Kidney (tissue), 14 donors: Measurements from ENCODE around the gene FOXN3. TPM values are rescaled to one million over a fixed set of nuclear protein-coding genes. Genes with fewer than 3 reads are reported as not detected.

Experiments used
- DNase-seq, 5 donors: peaks; one replicate each; pipeline ENCODE4 v3.0.0-alpha.2; 2013 to 2020
- FAIRE-seq: peaks from 2 replicates; lab custom pipeline; 2012; peaks lifted over from hg19 to GRCh38; lab: Jason Lieb, UNC
- H3K27ac ChIP-seq, 2 donors: one replicate each; pipeline ENCODE4 v1.7.0; 2013; ENCODE audit warnings: low read depth in 2 of 2, low read length in 2 of 2, inconsistent platforms in 1 of 2
- H3K27me3 ChIP-seq: one replicate; pipeline ENCODE4 v1.7.1; 2013; ENCODE audit warnings: low read length, inconsistent platforms; ENCODE audit not compliant: control insufficient read depth, insufficient read depth
- H3K36me3 ChIP-seq, 3 donors: one replicate each; pipeline versions ENCODE4 v1.7.0 to v1.7.1; 2013; ENCODE audit warnings: low read length in 3 of 3, control low read depth in 1 of 3, inconsistent platforms in 1 of 3; ENCODE audit not compliant: insufficient read depth in 3 of 3, control insufficient read depth in 2 of 3
- H3K4me1 ChIP-seq, 3 donors: one replicate each; pipeline versions ENCODE4 v1.7.0 to v1.7.1; 2013; ENCODE audit warnings: low read length in 3 of 3, inconsistent platforms in 1 of 3, low read depth in 1 of 3; ENCODE audit not compliant: control insufficient read depth in 2 of 3, insufficient read depth in 2 of 3
- H3K4me3 ChIP-seq, 3 donors: one replicate each; pipeline versions ENCODE4 v1.7.0 to v1.8.1; 2013; ENCODE audit warnings: low read length in 3 of 3, control low read depth in 1 of 3, inconsistent platforms in 1 of 3
- H3K9ac ChIP-seq, 3 donors: one replicate each; pipeline versions ENCODE4 v1.7.0 to v1.7.1; 2013; ENCODE audit warnings: low read length in 3 of 3, control low read depth in 1 of 3, inconsistent platforms in 1 of 3
- H3K9me3 ChIP-seq, 3 donors: one replicate each; pipeline versions ENCODE4 v1.7.0 to v1.7.1; 2013; ENCODE audit warnings: low read length in 3 of 3, control low read depth in 1 of 3, inconsistent platforms in 1 of 3; ENCODE audit not compliant: control insufficient read depth in 2 of 3, insufficient read depth in 1 of 3
- intact Hi-C: fragments of 100-400 bp; cut with DNase I; formaldehyde crosslinking; loops from one replicate; pipeline ENCODE4 v1.11.1; 2022
- polyA plus RNA-seq: library from polyadenylated mRNA; stranded (reverse); fragments of 350-450 nt; fragmentation: Illumina TruSeq; extraction: RNeasy Lipid Tissue Mini Kit (QIAGEN cat#74804); gene quantifications from one replicate; pipeline ENCODE4 v1.2.3, GENCODE V29; 2014; ENCODE audit warnings: low read depth, low replicate concordance; ENCODE audit not compliant: insufficient read depth
- total RNA-seq: library from RNA; stranded (reverse); fragmentation: NEBNext Ultra II Directional; extraction: Animal tissue kit (Norgen Biotek cat#: 25700); gene quantifications from one replicate; pipeline ENCODE4 v1.2.1, GENCODE V29; 2021
- TF ChIP-seq, protein P1 (sequence below): IDR thresholded peaks from 3 replicates; pipeline ENCODE4 v1.5.1; 2012; ENCODE audit warnings: mild to moderate bottlenecking, moderate library complexity, borderline replicate concordance; ENCODE audit not compliant: insufficient read depth; ENCODE audit errors: extremely low read depth
- donor health status: control.
- donor health status: control.
- donor health status: control.
- donor health status: control.
- donor health status: control.
- donor health status: DM: yes; HTN: yes; CAD: no.
- donor health status: Normal renal cell carcinoma (clear cell type).

The FOXN3 gene
- total and polyA plus RNA-seq, 2 donors from 2014 or later = 6.4 to 50.1 TPM

GRCh38 chr14:89378119-89378518 is 38.9 kb downstream of the FOXN3 start:
- no peak overlapping the region for H3K27ac ChIP-seq
- H3K4me1 ChIP-seq = no peaks in the 10 kb centered on the region
- H3K9ac ChIP-seq = no peak overlapping the region
- H3K4me3 ChIP-seq = no peak overlapping the region
- H3K27me3 ChIP-seq = no peaks in the 10 kb centered on the region
- no peaks in the 10 kb centered on the region for H3K36me3 ChIP-seq
- TF ChIP-seq, protein P1, sequence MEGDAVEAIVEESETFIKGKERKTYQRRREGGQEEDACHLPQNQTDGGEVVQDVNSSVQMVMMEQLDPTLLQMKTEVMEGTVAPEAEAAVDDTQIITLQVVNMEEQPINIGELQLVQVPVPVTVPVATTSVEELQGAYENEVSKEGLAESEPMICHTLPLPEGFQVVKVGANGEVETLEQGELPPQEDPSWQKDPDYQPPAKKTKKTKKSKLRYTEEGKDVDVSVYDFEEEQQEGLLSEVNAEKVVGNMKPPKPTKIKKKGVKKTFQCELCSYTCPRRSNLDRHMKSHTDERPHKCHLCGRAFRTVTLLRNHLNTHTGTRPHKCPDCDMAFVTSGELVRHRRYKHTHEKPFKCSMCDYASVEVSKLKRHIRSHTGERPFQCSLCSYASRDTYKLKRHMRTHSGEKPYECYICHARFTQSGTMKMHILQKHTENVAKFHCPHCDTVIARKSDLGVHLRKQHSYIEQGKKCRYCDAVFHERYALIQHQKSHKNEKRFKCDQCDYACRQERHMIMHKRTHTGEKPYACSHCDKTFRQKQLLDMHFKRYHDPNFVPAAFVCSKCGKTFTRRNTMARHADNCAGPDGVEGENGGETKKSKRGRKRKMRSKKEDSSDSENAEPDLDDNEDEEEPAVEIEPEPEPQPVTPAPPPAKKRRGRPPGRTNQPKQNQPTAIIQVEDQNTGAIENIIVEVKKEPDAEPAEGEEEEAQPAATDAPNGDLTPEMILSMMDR = no peak
- intact Hi-C loops = no loop called here
- no peaks in the 10 kb centered on the region for H3K9me3 ChIP-seq
- DNase-seq (no peak), FAIRE-seq (no peak)

DNA sequence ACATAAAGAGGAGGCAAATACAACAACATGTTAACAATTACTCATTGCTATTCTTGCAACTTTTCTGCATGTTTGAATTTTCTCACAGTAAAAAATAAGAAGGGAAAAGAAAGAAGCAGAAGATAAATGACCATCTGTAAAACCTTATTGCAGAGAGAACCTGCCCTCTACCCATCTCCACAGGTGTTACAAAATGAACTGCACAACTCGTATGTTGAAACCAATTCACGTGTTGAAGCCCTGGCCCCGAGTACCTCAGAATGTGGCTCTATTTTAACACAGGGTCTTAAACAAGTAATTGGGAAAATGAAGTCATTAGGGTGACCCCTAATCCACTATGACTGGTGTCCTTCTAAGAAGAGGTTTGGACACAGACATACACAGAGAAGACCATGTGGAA is 39.5 kb downstream of the FOXN3 start:
- Histone ChIP-seq H3K27ac (no peak overlapping the region), H3K4me3 (no peak overlapping the region), H3K9ac (no peak overlapping the region), H3K4me1 (no peaks in the 10 kb centered on the region), H3K36me3 (no peaks in the 10 kb centered on the region), H3K27me3 (no peaks in the 10 kb centered on the region), H3K9me3 (no peaks in the 10 kb centered on the region)
- intact Hi-C loops = no loop called here
- TF ChIP-seq, protein P1 = no peak
- FAIRE-seq = no peak
- no peak for DNase-seq

- H3K27me3 ChIP-seq = no peaks in the 10 kb centered on the region
- TF ChIP-seq, protein P1 = no peak
- peaks cover 0 to 4% (median 0%) of the 10 kb centered on the region in 3 donors for H3K4me1 ChIP-seq
- no peaks in the 10 kb centered on the region for H3K9me3 ChIP-seq
- no peaks in the 10 kb centered on the region for H3K36me3 ChIP-seq
- DNase-seq (no peak), FAIRE-seq (no peak)
- H3K4me3 ChIP-seq = no peak overlapping the region
- H3K9ac ChIP-seq = no peak overlapping the region
- intact Hi-C loops = no loop called here
- H3K27ac ChIP-seq = no peak overlapping the region
Measured at GRCh38 chr14:89374908-89375307, 42.1 kb downstream of the FOXN3 start.

DNA sequence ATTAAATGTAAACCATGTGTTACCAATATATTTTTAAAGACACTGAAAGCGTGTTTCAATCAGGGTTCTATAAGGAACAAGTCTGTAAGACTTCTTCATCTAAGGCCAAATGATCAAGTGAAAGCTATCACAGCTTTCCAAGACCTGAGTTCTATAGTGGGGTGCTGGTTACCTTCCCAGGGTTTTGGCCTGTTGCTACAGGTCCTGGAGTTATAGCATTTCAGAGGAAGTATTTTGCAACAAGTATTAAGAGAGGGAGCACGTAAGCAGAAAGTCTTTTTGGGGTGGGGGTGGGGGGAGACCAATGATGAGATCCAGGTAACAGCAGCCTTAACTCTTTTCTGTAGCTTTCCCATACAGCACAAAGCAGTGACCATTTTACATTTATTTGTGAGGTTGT is 43.8 kb downstream of the FOXN3 start:
- no peak overlapping the region for H3K27ac ChIP-seq
- no peak overlapping the region for H3K9ac ChIP-seq
- intact Hi-C loops = no loop called here
- no peak overlapping the region for H3K4me3 ChIP-seq
- H3K4me1 ChIP-seq = peaks cover 0 to 10% (median 8%) of the 10 kb centered on the region in 3 donors
- FAIRE-seq (no peak), DNase-seq (no peak)
- H3K9me3 ChIP-seq = no peaks in the 10 kb centered on the region
- H3K27me3 ChIP-seq = no peaks in the 10 kb centered on the region
- TF ChIP-seq, protein P1 = no peak
- H3K36me3 ChIP-seq = no peaks in the 10 kb centered on the region
